ENCODE measurements around the gene CEP44.
A peak's percentile ranks its signal among the peaks of the same experiment; 100 is the strongest.

The CEP44 gene

GRCh38 chr4:174279433-174280155 lies 4.1 kb upstream of the CEP44 start:
- TF ChIP-seq CTCF (IDR thresholded peaks at IDR 0.05; ENCODE audit: low read depth, low read length), result no peak
- TF ChIP-seq MYC (IDR thresholded peaks at IDR 0.05; ENCODE audit: low read depth, low read length), result no peak
- no peak for DNase-seq (ENCODE audit: low read depth)
- no peak overlapping the region for H3K4me3 ChIP-seq (ENCODE audit: low read depth, low read length)

- H3K4me3 ChIP-seq (ENCODE audit: low read depth, low read length), result no peak overlapping the region
- DNase-seq (ENCODE audit: low read depth), result no peak
- no peak for TF ChIP-seq CTCF (IDR thresholded peaks at IDR 0.05; ENCODE audit: low read depth, low read length)
- TF ChIP-seq MAX (IDR thresholded peaks at IDR 0.05; ENCODE audit: low read depth, low read length), result no peak
- no peak for TF ChIP-seq MYC (IDR thresholded peaks at IDR 0.05; ENCODE audit: low read depth, low read length)
- no peak for TF ChIP-seq POLR2A (IDR thresholded peaks at IDR 0.05; ENCODE audit: extremely low read depth, insufficient read length)
Observed at GRCh38 chr4:174281182-174281737, 2.5 kb upstream of the CEP44 start.

- TF ChIP-seq MYC (IDR thresholded peaks at IDR 0.05; ENCODE audit: low read depth, low read length), result no peak
- no peak for TF ChIP-seq MAX (IDR thresholded peaks at IDR 0.05; ENCODE audit: low read depth, low read length)
- TF ChIP-seq CTCF (IDR thresholded peaks at IDR 0.05; ENCODE audit: low read depth, low read length), result no peak
- no peak for TF ChIP-seq POLR2A (IDR thresholded peaks at IDR 0.05; ENCODE audit: extremely low read depth, insufficient read length)
- peak overlapping the region; percentile 98 for H3K4me3 ChIP-seq (ENCODE audit: low read depth, low read length)
- DNase-seq (ENCODE audit: low read depth), result no peak
Observed at GRCh38 chr4:174281901-174282300, 1.8 kb upstream of the CEP44 start.

- H3K4me3 ChIP-seq (ENCODE audit: low read depth, low read length), result peak overlapping the region; percentile 98
- no peak for TF ChIP-seq MYC (IDR thresholded peaks at IDR 0.05; ENCODE audit: low read depth, low read length)
- no peak for TF ChIP-seq POLR2A (IDR thresholded peaks at IDR 0.05; ENCODE audit: extremely low read depth, insufficient read length)
- no peak for TF ChIP-seq MAX (IDR thresholded peaks at IDR 0.05; ENCODE audit: low read depth, low read length)
- no peak for TF ChIP-seq CTCF (IDR thresholded peaks at IDR 0.05; ENCODE audit: low read depth, low read length)
- peak; percentile 93 for DNase-seq (ENCODE audit: low read depth)
Observed at GRCh38 chr4:174282836-174283506, 740 bp upstream of the CEP44 start.

GRCh38 chr4:174284487-174284886 lies 776 bp downstream of the CEP44 start:
- DNase-seq (ENCODE audit: low read depth), result peak; percentile 9

More at GRCh38 chr4:174284487-174284886, 776 bp downstream of the CEP44 start:
- TF ChIP-seq MAX (IDR thresholded peaks at IDR 0.05; ENCODE audit: low read depth, low read length), result no peak
- no peak for TF ChIP-seq POLR2A (IDR thresholded peaks at IDR 0.05; ENCODE audit: extremely low read depth, insufficient read length)
- TF ChIP-seq CTCF (IDR thresholded peaks at IDR 0.05; ENCODE audit: low read depth, low read length), result no peak
- peak overlapping the region; percentile 98 for H3K4me3 ChIP-seq (ENCODE audit: low read depth, low read length)

Measured in NB4 (cell line).